Upper lobe of left lung (tissue), 4 donors: Measurements from ENCODE around the gene OLFM3.

ENCODE experiments used
- EP300 ChIP-seq, 4 donors: sonication (generic); formaldehyde crosslinking; IDR thresholded peaks; one replicate each; pipeline ENCODE4 v1.5.1; 2017; ENCODE audit warnings: antibody characterized with exemption in 4 of 4, control low read depth in 2 of 4
- POLR2A ChIP-seq, 4 donors: fragments of 450-650 bp; IDR thresholded peaks; one replicate each; pipeline ENCODE4 v1.5.1; 2016 to 2017; ENCODE audit warnings: antibody characterized with exemption in 4 of 4, mild to moderate bottlenecking in 2 of 4
- TF ChIP-seq, protein P1 (sequence below), 6 experiments: fragments of 450-650 bp in 4 of 6; fragments of 200-600 bp in 2 of 6; sonication (generic) in 2 of 6; IDR thresholded peaks; one replicate each; pipeline ENCODE4 v1.5.1; 2016 to 2019; ENCODE audit warnings: antibody characterized with exemption in 6 of 6

DNA sequence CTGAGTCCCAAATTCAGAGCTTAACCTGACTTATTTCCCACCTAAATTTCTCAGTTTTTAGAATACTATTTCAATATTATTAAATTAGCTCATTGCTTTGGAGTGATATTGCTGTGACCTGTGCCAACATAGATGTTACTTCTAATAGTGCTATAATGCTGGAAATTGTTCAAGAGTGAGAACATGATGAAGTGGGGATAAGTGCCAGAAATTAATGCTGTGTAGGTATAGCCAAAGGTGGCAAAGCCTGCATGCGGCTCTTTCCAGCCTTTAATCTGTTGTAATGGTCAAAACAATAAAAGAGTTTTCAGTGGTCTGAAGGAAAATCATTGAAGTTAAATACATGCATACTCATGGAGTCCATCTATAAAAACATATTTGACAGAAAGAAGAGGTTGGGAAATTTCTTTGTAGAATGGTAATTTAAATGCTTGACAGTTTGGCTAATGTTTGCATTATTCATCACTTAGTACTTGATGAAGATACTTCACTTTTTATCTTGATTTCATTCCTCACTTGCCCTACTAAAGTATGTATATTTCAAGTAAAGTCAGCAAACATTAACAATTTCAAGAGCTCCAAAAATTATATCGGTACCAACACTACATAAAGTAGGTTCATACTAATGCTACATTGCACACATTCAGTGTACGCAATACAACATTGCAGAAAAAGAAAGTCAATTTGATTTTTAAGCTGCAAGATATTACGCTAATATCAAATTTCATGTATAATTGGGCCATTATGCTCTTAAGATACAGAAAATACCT lies 82.1 kb downstream of the OLFM3 start:
- TF ChIP-seq, protein P1, sequence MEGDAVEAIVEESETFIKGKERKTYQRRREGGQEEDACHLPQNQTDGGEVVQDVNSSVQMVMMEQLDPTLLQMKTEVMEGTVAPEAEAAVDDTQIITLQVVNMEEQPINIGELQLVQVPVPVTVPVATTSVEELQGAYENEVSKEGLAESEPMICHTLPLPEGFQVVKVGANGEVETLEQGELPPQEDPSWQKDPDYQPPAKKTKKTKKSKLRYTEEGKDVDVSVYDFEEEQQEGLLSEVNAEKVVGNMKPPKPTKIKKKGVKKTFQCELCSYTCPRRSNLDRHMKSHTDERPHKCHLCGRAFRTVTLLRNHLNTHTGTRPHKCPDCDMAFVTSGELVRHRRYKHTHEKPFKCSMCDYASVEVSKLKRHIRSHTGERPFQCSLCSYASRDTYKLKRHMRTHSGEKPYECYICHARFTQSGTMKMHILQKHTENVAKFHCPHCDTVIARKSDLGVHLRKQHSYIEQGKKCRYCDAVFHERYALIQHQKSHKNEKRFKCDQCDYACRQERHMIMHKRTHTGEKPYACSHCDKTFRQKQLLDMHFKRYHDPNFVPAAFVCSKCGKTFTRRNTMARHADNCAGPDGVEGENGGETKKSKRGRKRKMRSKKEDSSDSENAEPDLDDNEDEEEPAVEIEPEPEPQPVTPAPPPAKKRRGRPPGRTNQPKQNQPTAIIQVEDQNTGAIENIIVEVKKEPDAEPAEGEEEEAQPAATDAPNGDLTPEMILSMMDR (IDR thresholded peaks at IDR 0.05), result no peak
- no peak for TF ChIP-seq EP300 (IDR thresholded peaks at IDR 0.05)
- TF ChIP-seq POLR2A (IDR thresholded peaks at IDR 0.05), result no peak
